K562 (cell line): ENCODE measurements around the gene THRSP. TPM values are rescaled to one million over a fixed set of nuclear protein-coding genes. Genes with fewer than 3 reads are reported as not detected.

Experiments used
- ARID1B ChIP-seq: fragments of 450-650 bp; IDR thresholded peaks from 2 replicates; pipeline ENCODE4 v1.6.1; 2016; ENCODE audit warnings: antibody characterized with exemption, mild to moderate bottlenecking, inconsistent platforms
- CBX8 ChIP-seq: fragments of 200-600 bp; sonication (generic); IDR thresholded peaks from 2 replicates; pipeline ENCODE4 v1.6.1; 2012; ENCODE audit warnings: borderline replicate concordance, mixed run types, low read depth, mild to moderate bottlenecking, moderate library complexity, mixed read lengths, low read length, control low read depth, inconsistent platforms; ENCODE audit not compliant: poor library complexity, severe bottlenecking; ENCODE audit errors: extremely low read depth
- GTF2A2 ChIP-seq: IDR thresholded peaks from 2 replicates; pipeline ENCODE4 v1.6.1; 2016; ENCODE audit warnings: mild to moderate bottlenecking, missing genetic modification characterization, missing compliant biosample characterization
- KDM1A ChIP-seq, 2 experiments: fragments of 450-650 bp; IDR thresholded peaks; 2 replicates each; pipeline ENCODE4 v1.6.1; 2016; ENCODE audit warnings: mild to moderate bottlenecking in 2 of 2
- PHF8 ChIP-seq: fragments of 200-600 bp; sonication (generic); IDR thresholded peaks from 2 replicates; pipeline ENCODE4 v1.6.1; 2012; ENCODE audit warnings: mixed run types, mild to moderate bottlenecking, inconsistent platforms, low read length, moderate library complexity, borderline replicate concordance
- SREBF2 ChIP-seq: sonication (generic); formaldehyde crosslinking; IDR thresholded peaks from 2 replicates; pipeline ENCODE4 v1.4.0; 2020; ENCODE audit warnings: mild to moderate bottlenecking, missing genetic modification reagents
- TAL1 ChIP-seq: fragments of 450-650 bp; IDR thresholded peaks from 2 replicates; pipeline ENCODE4 v1.6.1; 2016; ENCODE audit warnings: mild to moderate bottlenecking
- TBL1XR1 ChIP-seq, 2 experiments: IDR thresholded peaks; 2 replicates each; pipeline ENCODE4 v1.6.1; 2012; ENCODE audit warnings: improper control_type of control experiment in 2 of 2, low read length in 2 of 2, mild to moderate bottlenecking in 1 of 2
- ZNF133 ChIP-seq: fragments of 250-450 bp; sonication (Bioruptor Pico); IDR thresholded peaks from 2 replicates; pipeline ENCODE4 v1.4.0; 2020; ENCODE audit warnings: mild to moderate bottlenecking
- ZNF134 ChIP-seq: fragments of 250-450 bp; sonication (Bioruptor Pico); conservative IDR thresholded peaks from 2 replicates; pipeline ENCODE4 v1.4.0; 2020
- ZNF253 ChIP-seq: fragments of 250-450 bp; sonication (Bioruptor Pico); conservative IDR thresholded peaks from 2 replicates; pipeline ENCODE4 v1.6.1; 2021; ENCODE audit warnings: mild to moderate bottlenecking
- ZNF695 ChIP-seq: fragments of 450-650 bp; formaldehyde crosslinking; IDR thresholded peaks from 2 replicates; pipeline ENCODE4 v1.4.0; 2020; ENCODE audit warnings: mild to moderate bottlenecking, moderate library complexity
- polyA plus RNA-seq, 8 experiments: library from polyadenylated mRNA; depleted of rRNA in 4 of 8; stranded (reverse) in 5 of 8; unstranded in 3 of 8; fragments of >200 nt; fragmentation: Nextera tagmentation in 2 of 8; fragmentation: Illumina TruSeq in 1 of 8; extraction: Ambion mirVana in 2 of 8; extraction: Trizol in 1 of 8; gene quantifications; 2 replicates each; pipeline versions ENCODE4 v1.2.1 to v1.2.3, GENCODE V29; 2011 to 2014; ENCODE audit warnings: inconsistent platforms in 1 of 8, missing spikeins in 1 of 8
- total RNA-seq, 7 experiments: library from RNA; depleted of rRNA in 6 of 7; stranded (reverse); fragments of >200 nt in 6 of 7; fragmentation: Illumina TruSeq in 2 of 7; extraction: Trizol in 2 of 7; gene quantifications; 2 replicates each; pipeline versions ENCODE4 v1.2.1 to v1.2.3, GENCODE V29; 2011 to 2021; ENCODE audit warnings: low replicate concordance in 1 of 7
- TF ChIP-seq, protein P1 (sequence below): fragments of 450-650 bp; IDR thresholded peaks from 2 replicates; pipeline ENCODE4 v1.6.1; 2016; ENCODE audit warnings: borderline replicate concordance
- TF ChIP-seq, protein P2 (sequence below): fragments of 450-650 bp; formaldehyde crosslinking; conservative IDR thresholded peaks from 2 replicates; pipeline ENCODE4 v1.4.0; 2022; ENCODE audit warnings: mild to moderate bottlenecking, missing genetic modification characterization
- TF ChIP-seq, protein P3 (sequence below), 2 experiments: fragments of 450-650 bp in 1 of 2; sonication (generic) in 1 of 2; formaldehyde crosslinking in 1 of 2; IDR thresholded peaks in 1 of 2; conservative IDR thresholded peaks in 1 of 2; 2 replicates each; pipeline versions ENCODE4 v1.6.1 to v1.8.1; 2016 to 2023; ENCODE audit warnings: mild to moderate bottlenecking in 2 of 2, moderate library complexity in 2 of 2, inconsistent platforms in 1 of 2, missing genetic modification reagents in 1 of 2
- TF ChIP-seq, protein P4 (sequence below): fragments of 450-650 bp; IDR thresholded peaks from 2 replicates; pipeline ENCODE4 v1.6.1; 2016
- TF ChIP-seq, protein P5 (sequence below): fragments of 450-650 bp; IDR thresholded peaks from one replicate; pipeline ENCODE4 v1.6.1; 2018; ENCODE audit warnings: mild to moderate bottlenecking, moderate library complexity; ENCODE audit not compliant: partially characterized antibody

Gene THRSP
- total and polyA plus RNA-seq, 9 of the 15 experiments (the other 6 are each of a cell fraction or from before 2014, with no cell fraction given) = 0.23 to 0.56 (median 0.31) TPM; not detected in 2

DNA sequence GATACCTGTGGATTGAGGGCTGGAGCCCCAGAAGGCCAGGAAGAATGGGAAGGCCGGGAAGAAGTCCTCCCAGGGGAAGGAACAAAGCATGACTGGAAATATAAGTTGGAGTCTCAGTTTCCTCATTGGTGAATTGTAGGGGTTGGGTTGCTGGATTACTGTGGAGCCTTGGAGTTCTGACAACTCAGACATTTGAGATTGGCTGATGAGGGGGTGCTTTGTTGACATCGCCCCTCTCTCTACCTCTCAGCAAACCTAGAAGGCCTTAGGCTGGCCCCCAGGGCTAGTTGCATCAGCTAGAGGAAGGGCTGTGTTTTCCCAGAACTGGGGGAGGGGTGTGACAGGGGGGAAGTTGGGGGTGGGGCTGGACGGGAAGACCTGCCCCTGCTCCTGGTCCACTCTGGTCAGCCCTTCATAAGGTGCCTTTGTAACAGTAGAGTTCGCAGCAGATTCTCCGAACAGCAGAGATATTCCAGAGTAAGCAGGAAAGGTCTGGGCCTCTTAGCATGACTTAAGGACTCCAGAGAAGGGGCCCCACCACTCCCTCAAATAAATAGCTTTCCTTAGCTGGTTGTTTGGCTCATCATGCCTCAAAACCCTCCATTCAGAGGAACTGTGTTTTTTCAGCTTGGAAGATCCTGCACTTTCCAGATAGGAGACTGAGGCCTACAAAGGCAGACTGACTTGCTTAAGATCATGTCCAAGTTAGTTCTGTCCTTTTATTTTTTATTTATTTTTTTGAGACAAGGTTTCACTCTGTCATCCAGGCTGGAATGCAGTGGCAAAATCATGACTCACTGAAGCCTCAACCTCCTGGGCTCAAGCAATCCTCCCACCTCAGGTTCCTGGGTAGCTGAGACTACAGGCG lies 12.5 kb upstream of the THRSP start (continued):
- TF ChIP-seq, protein P1, sequence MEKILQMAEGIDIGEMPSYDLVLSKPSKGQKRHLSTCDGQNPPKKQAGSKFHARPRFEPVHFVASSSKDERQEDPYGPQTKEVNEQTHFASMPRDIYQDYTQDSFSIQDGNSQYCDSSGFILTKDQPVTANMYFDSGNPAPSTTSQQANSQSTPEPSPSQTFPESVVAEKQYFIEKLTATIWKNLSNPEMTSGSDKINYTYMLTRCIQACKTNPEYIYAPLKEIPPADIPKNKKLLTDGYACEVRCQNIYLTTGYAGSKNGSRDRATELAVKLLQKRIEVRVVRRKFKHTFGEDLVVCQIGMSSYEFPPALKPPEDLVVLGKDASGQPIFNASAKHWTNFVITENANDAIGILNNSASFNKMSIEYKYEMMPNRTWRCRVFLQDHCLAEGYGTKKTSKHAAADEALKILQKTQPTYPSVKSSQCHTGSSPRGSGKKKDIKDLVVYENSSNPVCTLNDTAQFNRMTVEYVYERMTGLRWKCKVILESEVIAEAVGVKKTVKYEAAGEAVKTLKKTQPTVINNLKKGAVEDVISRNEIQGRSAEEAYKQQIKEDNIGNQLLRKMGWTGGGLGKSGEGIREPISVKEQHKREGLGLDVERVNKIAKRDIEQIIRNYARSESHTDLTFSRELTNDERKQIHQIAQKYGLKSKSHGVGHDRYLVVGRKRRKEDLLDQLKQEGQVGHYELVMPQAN = no peak
- TF ChIP-seq ARID1B (peak; percentile 46), ZNF695 (CRISPR knock-in tag) (no peak), TAL1 (no peak), ZNF133 (CRISPR knock-in tag) (0 out of 2 replicates have a peak, but pooled peaks have one; percentile 65), SREBF2 (no peak), PHF8 (peak; percentile 46; the same call in 1 of the 2 replicates), GTF2A2 (0 out of 2 replicates have a peak, but pooled peaks have one; percentile 60), CBX8 (no peak), ZNF134 (no peak), TBL1XR1 (IDR thresholded peaks at IDR 0.05; ENCODE audit: low read length in 2 of 2) (peak in 1 of 2 experiments; percentile 16; a peak in 1 of 4 replicates), ZNF253 (CRISPR knock-in tag) (no peak), KDM1A (IDR thresholded peaks at IDR 0.05) (peak in 1 of 2 experiments; percentile 20; a peak in 1 of 4 replicates)
- TF ChIP-seq, protein P2, sequence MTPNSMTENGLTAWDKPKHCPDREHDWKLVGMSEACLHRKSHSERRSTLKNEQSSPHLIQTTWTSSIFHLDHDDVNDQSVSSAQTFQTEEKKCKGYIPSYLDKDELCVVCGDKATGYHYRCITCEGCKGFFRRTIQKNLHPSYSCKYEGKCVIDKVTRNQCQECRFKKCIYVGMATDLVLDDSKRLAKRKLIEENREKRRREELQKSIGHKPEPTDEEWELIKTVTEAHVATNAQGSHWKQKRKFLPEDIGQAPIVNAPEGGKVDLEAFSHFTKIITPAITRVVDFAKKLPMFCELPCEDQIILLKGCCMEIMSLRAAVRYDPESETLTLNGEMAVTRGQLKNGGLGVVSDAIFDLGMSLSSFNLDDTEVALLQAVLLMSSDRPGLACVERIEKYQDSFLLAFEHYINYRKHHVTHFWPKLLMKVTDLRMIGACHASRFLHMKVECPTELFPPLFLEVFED = no peak
- TF ChIP-seq, protein P3, sequence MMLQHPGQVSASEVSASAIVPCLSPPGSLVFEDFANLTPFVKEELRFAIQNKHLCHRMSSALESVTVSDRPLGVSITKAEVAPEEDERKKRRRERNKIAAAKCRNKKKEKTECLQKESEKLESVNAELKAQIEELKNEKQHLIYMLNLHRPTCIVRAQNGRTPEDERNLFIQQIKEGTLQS (IDR thresholded peaks at IDR 0.05) = peak; percentile 87
- TF ChIP-seq, protein P3 (CRISPR knock-in tag; conservative IDR thresholded peaks at IDR 0.05) = no peak
- TF ChIP-seq, protein P4, sequence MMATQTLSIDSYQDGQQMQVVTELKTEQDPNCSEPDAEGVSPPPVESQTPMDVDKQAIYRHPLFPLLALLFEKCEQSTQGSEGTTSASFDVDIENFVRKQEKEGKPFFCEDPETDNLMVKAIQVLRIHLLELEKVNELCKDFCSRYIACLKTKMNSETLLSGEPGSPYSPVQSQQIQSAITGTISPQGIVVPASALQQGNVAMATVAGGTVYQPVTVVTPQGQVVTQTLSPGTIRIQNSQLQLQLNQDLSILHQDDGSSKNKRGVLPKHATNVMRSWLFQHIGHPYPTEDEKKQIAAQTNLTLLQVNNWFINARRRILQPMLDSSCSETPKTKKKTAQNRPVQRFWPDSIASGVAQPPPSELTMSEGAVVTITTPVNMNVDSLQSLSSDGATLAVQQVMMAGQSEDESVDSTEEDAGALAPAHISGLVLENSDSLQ = no peak
- TF ChIP-seq, protein P5, sequence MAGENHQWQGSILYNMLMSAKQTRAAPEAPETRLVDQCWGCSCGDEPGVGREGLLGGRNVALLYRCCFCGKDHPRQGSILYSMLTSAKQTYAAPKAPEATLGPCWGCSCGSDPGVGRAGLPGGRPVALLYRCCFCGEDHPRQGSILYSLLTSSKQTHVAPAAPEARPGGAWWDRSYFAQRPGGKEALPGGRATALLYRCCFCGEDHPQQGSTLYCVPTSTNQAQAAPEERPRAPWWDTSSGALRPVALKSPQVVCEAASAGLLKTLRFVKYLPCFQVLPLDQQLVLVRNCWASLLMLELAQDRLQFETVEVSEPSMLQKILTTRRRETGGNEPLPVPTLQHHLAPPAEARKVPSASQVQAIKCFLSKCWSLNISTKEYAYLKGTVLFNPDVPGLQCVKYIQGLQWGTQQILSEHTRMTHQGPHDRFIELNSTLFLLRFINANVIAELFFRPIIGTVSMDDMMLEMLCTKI = no peak
